ENCODE measurements around the gene TMEM51. TPM values are rescaled to one million over a fixed set of nuclear protein-coding genes. Genes with fewer than 3 reads are reported as not detected.

Gene TMEM51
- polyA plus RNA-seq, 1 donor from 2014 or later = 1.7 TPM

GRCh38 chr1:15210651-15211375 lies 57.3 kb downstream of the TMEM51 start:
- Histone ChIP-seq H3K36me3 (ENCODE audit: insufficient read depth, low read length) (no peaks in the 10 kb centered on the region), H3K9me2 (ENCODE audit: insufficient read depth, low read length) (no peaks in the 10 kb centered on the region), H3K9me3 (ENCODE audit: low read length) (no peaks in the 10 kb centered on the region), H2AFZ (ENCODE audit: low read depth, low read length) (no peak overlapping the region), H3K27me3 (ENCODE audit: insufficient read depth, low read depth, low read length) (no peaks in the 10 kb centered on the region), H3K4me2 (ENCODE audit: low read length) (no peak overlapping the region), H4K20me1 (ENCODE audit: insufficient read depth) (no peaks in the 10 kb centered on the region), H3K27ac (ENCODE audit: low read length) (no peak overlapping the region), H3K79me2 (replicated peaks; ENCODE audit: insufficient read depth, low read length) (no peaks in the 10 kb centered on the region), H3F3A (ENCODE audit: insufficient read depth, low read length, poor library complexity, severe bottlenecking) (no peaks in the 10 kb centered on the region), H3K9ac (ENCODE audit: low read length) (no peak overlapping the region), H3K4me3 (ENCODE audit: low read length) (no peak overlapping the region)
- TF ChIP-seq EZH2 (IDR thresholded peaks at IDR 0.05; ENCODE audit: borderline replicate concordance, insufficient read depth, low read length, poor library complexity, severe bottlenecking) = no peak
- TF ChIP-seq MXI1 (conservative IDR thresholded peaks at IDR 0.05; ENCODE audit: poor library complexity, severe bottlenecking) = no peak
- TF ChIP-seq TAF1 (IDR thresholded peaks at IDR 0.05; ENCODE audit: low read depth) = no peak
- TF ChIP-seq SMC3 (conservative IDR thresholded peaks at IDR 0.05; ENCODE audit: poor library complexity) = no peak
- no peak for TF ChIP-seq POLR2AphosphoS5 (IDR thresholded peaks at IDR 0.05)
- no peak for TF ChIP-seq CTCF (IDR thresholded peaks at IDR 0.05; ENCODE audit: poor library complexity, severe bottlenecking)
- no peak for TF ChIP-seq REST (IDR thresholded peaks at IDR 0.05; ENCODE audit: borderline replicate concordance)
- no peak for TF ChIP-seq EP300 (conservative IDR thresholded peaks at IDR 0.05; ENCODE audit: poor library complexity, severe bottlenecking)
- TF ChIP-seq RAD21 (conservative IDR thresholded peaks at IDR 0.05) = no peak

- H3K27ac ChIP-seq (ENCODE audit: low read length) = no peak overlapping the region
- no peaks in the 10 kb centered on the region for H3F3A ChIP-seq (ENCODE audit: insufficient read depth, low read length, poor library complexity, severe bottlenecking)
These were observed 57.9 kb downstream of the TMEM51 start for GRCh38 chr1:15211424-15211823.

More at GRCh38 chr1:15211424-15211823, 57.9 kb downstream of the TMEM51 start:
- Histone ChIP-seq H3K36me3 (ENCODE audit: insufficient read depth, low read length) (no peaks in the 10 kb centered on the region), H3K4me3 (ENCODE audit: low read length) (no peak overlapping the region), H2AFZ (ENCODE audit: low read depth, low read length) (no peak overlapping the region), H3K9me2 (ENCODE audit: insufficient read depth, low read length) (no peaks in the 10 kb centered on the region), H3K79me2 (replicated peaks; ENCODE audit: insufficient read depth, low read length) (no peaks in the 10 kb centered on the region), H4K20me1 (ENCODE audit: insufficient read depth) (no peaks in the 10 kb centered on the region), H3K9me3 (ENCODE audit: low read length) (no peaks in the 10 kb centered on the region), H3K4me2 (ENCODE audit: low read length) (no peak overlapping the region), H3K27me3 (ENCODE audit: insufficient read depth, low read depth, low read length) (no peaks in the 10 kb centered on the region), H3K9ac (ENCODE audit: low read length) (no peak overlapping the region)
- TF ChIP-seq TAF1 (IDR thresholded peaks at IDR 0.05; ENCODE audit: low read depth) (no peak), MXI1 (conservative IDR thresholded peaks at IDR 0.05; ENCODE audit: poor library complexity, severe bottlenecking) (no peak), POLR2AphosphoS5 (IDR thresholded peaks at IDR 0.05) (no peak), EZH2 (IDR thresholded peaks at IDR 0.05; ENCODE audit: borderline replicate concordance, insufficient read depth, low read length, poor library complexity, severe bottlenecking) (no peak), REST (IDR thresholded peaks at IDR 0.05; ENCODE audit: borderline replicate concordance) (no peak), CTCF (IDR thresholded peaks at IDR 0.05; ENCODE audit: poor library complexity, severe bottlenecking) (no peak), SMC3 (conservative IDR thresholded peaks at IDR 0.05; ENCODE audit: poor library complexity) (no peak), EP300 (conservative IDR thresholded peaks at IDR 0.05; ENCODE audit: poor library complexity, severe bottlenecking) (no peak), RAD21 (conservative IDR thresholded peaks at IDR 0.05) (no peak)
